ENCODE results near the gene RTCA.

- TF ChIP-seq, protein P1, sequence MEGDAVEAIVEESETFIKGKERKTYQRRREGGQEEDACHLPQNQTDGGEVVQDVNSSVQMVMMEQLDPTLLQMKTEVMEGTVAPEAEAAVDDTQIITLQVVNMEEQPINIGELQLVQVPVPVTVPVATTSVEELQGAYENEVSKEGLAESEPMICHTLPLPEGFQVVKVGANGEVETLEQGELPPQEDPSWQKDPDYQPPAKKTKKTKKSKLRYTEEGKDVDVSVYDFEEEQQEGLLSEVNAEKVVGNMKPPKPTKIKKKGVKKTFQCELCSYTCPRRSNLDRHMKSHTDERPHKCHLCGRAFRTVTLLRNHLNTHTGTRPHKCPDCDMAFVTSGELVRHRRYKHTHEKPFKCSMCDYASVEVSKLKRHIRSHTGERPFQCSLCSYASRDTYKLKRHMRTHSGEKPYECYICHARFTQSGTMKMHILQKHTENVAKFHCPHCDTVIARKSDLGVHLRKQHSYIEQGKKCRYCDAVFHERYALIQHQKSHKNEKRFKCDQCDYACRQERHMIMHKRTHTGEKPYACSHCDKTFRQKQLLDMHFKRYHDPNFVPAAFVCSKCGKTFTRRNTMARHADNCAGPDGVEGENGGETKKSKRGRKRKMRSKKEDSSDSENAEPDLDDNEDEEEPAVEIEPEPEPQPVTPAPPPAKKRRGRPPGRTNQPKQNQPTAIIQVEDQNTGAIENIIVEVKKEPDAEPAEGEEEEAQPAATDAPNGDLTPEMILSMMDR (IDR thresholded peaks at IDR 0.05; ENCODE audit: poor library complexity, severe bottlenecking): no peak
- TF ChIP-seq POLR2AphosphoS5 (IDR thresholded peaks at IDR 0.05) (no peak), EZH2 (IDR thresholded peaks at IDR 0.05; ENCODE audit: borderline replicate concordance, insufficient read depth, low read length, poor library complexity, severe bottlenecking) (no peak), RAD21 (conservative IDR thresholded peaks at IDR 0.05) (no peak)
Observed at GRCh38 chr1:100292711-100293110, 26.7 kb downstream of the RTCA start.

Measured in neural cell (in vitro differentiated cells).